CD4-positive, alpha-beta T cell treated with Interleukin-4 for 4 hours (primary cell): ENCODE data around the gene RABL3.
"Not testable (repeated sequence)": the region's sequence is repeated elsewhere in the genome, so short reads cannot be mapped to it uniquely, and the experiment has no call there.

Experiments
- DNase-seq: peaks from one replicate; pipeline ENCODE4 v3.0.0-alpha.2; 2020

RABL3 gene

DNA sequence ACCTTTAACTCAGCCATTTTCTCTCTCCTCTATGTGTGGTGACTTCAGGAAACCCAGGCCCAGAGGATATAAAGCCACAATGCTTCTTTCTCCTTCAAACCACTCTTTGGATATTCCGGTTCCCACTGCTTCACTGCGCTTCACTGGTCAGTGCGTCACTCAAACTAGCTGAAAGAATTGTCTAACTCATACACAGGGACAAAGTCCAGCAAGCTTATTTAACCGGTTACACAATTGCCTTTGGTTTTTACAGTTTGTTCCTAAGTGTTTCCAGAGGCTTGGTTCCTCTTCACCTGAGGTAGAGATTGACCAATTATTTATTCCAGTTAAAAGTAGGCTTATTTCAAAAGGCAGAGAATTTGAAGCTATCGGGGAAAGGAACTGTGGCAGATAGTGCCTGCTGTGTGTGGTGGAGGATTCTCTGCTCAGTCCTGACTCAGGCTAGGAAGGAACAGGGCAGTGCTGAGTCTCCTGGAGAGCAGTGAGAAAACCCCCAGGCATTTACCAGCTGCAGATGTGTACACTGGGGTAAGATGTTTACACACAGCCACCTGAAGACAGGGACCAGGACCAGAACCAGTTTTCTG, 60.1 kb downstream of the RABL3 start, which contains the start of gene HGD:
TSS of gene HGD (minus strand) at position 145 of the 587 bp plus-strand sequence. CDS start at position 17, 128 bp downstream.
- DNase-seq = no peak

DNA sequence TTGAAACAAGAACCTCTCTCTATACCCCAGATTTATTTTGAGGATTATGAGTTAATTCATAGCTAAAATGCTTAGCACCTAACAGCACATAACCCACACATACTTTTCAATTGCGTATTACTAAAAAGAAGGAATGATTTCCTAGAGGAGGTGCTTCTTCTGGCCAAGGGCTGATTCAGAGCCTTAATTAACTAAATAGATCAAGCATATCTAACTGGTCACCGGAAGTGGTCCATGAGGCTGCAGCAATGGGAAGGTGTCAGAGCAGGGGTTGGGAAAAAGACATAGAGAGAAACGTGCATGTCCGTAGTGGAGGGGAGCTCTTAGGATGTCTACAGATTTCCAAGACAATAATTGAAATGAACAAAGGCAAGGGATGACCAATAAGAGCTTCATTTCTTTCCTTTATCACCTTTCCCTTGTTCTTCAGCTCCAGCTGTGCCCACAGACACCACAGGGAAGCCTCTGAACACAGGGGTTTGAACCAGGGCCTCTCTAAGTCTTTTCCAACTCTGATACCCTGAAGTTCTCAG, 60.7 kb downstream of the RABL3 start:
- DNase-seq = no peak

DNA sequence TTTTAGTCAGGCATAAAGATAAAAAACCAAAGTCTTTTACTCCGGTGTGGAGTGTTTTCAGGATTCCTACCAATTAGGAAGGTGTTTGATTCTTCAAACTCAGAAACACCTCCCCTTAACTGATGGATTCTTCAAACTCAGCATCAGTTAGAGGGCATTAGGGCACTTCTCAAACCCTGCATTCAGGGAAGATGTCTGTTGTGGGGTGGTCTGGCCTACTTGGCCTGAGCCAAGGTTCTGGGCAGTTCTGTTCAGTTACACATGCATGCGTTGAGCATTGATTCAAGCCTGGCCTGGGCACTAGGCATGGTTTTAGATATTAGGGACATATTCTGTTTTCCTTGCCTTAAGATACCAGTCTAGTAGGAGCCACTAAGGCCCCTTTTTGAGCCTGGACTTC, 61.3 kb downstream of the RABL3 start:
- DNase-seq = no peak

DNA sequence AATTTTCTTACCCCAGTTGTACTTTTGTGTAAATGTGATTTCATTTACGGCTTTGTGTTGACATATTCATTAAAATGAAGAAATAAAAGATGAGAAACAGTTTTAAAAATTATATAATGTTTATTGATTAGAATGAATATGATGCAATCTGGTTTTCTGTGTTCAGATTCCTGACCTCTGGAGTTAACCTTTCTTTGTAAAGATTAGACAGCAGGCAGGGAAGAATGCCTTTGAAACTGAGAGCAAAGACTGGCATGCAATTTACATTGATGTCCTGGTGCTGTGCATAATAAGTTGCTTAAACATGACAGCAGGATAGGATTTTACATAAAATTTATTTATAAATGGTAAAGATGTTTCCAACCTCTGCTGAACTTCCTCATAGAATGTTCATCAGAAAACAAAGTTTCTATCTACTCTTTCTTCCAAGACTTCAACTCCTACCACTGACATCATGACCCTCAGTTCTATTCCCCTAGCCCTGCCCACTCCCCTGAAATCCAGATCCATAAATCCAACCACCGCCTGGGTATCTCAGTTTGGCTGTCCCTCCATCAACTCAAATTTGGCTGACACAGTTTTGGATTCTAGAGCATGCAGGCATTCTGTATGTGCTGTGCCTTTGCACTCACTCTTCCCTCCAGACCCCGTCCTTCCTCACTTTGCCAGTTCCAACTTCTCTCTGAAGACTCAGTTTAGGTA, 62.0 kb downstream of the RABL3 start:
- no peak for DNase-seq

DNA sequence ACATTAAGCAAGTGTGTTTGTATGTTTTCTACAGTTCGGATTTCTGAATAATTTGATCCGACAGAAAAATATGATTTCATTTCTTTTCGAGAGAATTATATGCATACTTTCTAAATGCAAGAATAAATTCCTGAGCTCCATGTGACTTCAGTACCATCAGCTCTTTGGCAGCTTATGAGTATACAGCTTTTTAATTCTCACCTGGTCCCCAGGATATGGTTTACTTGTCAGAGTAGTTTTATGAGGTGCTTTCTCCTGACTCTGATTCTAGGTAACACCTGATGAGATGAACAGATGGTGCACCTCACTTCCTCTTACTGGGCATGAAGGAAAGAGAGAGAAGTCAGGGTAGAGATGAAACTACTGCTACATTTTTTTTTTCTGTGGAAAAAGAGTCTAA, 63.3 kb downstream of the RABL3 start:
- no peak for DNase-seq

DNA sequence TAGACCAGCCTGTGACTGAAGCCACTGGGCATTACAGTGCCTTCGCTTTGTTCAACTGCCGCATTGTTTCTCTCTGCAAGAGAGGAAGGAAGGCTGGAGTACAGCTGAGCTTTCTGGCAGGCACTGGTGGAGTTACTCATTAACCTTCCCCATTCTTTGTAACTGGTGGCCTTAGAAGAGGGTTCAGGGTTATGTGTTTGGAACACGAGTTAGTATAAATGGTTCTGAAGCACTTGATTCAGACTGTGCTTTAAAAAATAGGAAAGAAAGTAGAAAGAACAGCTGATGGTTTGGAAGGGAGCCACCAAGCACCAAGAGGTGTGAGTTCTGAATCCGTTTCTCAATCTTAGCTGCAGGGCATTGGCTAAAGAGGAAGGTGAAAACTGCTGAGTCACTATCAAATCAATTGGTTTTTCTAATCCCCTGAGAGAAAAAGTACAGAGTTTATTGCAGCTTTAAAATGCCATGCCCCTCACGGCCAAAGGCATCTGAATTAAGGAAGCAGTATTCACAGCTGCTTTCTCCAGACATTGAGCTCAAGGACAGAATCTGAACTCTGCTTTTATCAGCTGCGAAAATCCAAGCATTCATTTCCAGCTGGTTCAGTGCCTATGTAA, 63.9 kb downstream of the RABL3 start:
- DNase-seq = no peak

DNA sequence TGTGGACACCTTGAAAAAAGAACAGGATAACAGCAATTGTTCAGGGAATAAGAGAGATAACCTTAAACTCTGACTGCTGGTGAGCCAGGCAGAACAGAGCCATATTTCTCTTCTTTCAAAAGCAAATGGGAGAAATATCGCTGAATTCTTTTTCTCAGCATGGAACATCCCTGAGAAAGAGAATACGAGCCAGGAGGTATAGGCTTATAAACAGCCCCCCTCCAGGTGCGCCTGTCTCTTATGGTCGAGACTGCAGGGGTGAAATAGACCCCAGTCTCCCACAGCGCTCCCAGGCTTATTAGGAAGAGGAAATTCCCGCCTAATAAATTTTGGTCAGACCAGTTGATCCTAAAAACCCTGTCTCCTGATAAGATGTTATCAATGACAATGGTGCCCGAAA, 65.1 kb downstream of the RABL3 start:
- not testable (repeated sequence) for DNase-seq

DNA sequence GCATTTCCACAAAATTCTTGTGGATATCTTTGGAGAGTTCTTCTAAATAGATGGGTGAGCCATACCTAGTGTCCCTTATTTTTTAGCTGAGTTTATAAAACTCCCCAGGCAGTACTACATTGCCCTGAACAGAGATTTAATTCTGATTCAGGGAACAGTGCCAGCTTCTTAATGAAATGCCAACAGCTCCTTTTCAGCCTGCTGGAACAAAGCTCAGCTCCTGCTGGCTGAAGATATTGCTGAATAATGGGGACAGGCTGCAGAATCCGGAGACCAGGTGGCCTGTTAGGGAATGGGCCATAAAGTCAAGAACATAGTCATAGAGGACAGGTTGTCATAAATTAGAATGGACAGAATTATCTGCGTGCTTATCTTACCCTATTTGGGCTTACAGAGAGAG, 69.2 kb downstream of the RABL3 start:
- no peak for DNase-seq

DNA sequence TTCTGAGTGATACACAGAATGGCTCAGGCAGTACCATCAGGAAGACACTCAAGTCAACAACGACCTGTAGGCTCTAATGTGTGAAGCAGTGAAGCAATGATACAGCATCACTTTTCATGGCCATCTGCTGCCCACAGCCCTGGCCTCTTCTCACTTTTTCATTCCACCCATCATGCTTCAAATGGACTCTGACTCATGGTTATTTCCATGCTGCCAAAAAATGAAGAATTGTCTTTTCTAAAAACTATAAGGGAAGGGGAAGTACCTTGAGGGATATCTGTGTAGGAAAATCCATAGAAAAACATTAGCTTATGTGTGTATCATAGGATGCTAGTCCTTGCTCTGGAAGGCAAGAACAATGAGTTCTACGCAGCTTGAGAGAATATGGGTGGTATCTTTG, 71.7 kb downstream of the RABL3 start:
- no peak for DNase-seq

DNA sequence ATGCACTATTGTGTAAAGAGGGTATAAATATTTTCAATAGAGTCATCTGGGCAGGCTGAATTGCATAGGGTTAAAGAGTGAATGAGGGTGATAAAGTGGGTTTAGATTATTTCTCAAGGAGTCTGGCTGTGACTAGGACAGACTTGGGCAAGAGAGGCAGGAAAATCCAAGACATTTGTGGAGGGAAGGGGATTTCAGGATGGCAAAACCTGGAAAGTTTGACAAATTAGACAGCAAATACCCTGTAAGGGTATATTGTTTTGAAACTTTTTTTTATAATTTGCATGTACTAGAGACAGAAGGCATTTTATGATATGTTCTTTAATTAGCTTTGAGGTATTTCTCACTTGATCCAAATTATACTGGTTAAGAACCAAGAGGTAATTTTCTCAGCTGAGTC, 77.4 kb downstream of the RABL3 start:
- no peak for DNase-seq

DNA sequence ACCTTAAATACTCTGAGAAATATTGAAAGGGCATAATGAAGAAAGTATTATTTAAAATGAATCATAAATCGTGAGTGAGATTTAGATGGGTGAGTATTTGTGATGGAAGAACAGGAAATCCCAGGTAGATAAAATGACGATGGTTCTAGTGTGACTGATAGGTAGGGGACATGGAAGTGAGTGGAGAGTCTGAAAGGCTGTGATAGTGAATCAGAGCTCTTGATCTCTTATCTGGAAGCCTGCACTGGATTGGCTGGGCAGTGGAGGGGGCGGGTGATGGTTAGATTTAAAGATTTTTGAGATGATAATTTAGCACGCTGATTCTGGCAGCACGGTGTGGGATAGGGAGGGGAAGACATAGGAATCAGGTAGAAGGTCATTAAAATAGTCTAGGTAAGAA, 80.4 kb downstream of the RABL3 start:
- no peak for DNase-seq

DNA sequence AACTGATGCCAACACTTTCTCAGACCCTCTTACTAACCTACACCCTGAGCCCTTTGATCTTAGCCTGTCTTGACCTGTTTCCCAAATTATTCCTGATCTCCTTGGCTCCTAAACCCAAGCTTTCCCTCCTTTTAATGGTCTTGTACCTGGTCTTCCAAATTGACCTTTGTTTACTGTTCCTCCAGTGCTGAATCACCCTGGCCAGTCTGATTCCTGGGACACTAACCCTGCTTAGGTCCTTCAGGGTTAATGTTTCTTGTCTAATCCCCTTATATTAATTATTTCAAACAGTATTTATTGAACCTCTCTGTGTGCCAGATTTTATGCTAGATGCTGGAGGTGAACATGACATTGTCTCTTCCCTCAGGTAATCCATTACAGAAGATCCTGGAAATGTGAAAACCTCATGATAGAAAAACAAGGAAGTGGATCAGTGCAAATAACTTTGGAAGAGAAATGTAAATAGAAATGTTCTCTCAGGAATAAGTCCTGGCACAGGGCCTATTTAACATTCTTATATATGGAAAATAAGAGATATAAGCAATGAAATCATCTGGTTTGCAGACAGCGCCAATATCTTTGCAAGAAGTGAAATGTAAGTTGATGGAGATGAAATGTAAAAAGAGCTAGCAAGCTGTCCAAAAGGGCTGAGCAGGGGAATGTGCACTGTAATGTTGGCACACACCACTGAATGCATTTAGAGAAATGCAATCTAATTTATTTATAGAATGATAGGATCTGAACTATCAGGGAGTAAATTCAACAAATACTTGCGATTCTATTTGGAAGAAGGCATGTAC, 81.0 kb downstream of the RABL3 start:
- no peak for DNase-seq

DNA sequence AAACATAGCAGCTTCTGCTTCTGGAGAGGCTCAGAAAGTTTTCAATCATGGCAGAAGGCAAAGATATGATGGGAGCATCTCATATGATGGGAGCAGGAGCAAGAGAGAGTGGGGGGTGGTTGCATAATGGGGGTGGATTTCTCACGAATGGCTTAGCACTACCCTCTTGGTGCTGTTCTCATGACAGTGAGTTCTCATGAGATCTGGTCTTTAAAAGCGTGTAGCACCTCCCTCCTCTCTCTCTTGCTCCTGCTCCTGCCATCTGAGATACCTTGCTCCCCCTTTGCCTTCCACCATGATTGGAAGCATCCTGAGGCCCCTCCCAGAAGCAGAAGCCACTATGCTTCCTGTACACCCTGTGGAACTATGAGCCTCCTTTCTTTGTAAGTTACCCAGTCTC, 82.5 kb downstream of the RABL3 start:
- no peak for DNase-seq

DNA sequence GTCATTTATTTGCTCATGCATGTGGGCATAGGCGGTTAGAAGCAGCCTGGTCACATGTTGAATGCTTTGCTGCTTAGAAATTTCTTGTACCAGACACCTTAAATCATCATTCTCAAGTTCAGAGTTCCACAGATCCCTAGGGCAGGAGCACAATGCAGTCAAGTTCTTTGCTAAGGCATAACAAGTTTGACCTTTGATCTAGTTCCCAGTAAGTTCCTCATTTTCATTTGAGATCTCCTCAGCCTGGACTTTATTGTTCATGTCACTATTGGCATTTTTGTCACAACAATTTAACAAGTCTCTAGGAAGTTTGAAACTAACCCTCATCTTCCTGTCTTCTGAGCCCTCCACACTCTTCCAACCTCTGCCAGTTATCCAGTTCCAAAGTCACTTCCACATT, 83.0 kb downstream of the RABL3 start:
- no peak for DNase-seq

DNA sequence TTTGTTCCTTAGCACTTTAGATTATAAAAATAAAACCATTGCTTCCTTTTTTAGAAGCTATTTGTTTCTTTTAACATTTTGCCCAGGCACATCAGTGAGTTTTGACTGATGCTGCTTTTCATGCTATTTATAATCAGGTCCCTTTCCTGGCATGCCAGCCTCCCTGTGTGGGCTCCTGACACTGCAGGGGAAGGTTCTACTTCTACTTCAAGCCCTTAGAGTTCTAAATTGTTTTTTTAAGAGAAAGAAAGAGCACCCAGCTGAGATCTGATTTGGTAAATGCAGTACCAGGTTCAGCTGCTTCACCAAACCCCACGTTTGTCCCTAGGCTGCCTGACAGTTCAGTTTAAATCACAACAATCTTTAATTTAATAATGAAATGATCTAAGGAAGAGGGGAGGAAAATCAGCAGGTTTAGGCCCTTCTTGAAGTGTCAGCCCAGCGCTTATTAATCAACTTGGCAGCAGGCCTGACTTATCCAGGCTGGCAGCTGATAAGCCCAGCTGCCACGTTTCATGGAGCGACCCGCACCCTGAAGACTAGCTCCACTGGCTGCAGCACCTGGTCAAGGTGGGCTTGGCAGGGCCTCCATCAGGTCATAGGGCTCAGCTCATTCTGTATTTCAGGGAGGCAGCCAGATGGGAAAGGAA, 89.3 kb downstream of the RABL3 start:
- no peak for DNase-seq

DNA sequence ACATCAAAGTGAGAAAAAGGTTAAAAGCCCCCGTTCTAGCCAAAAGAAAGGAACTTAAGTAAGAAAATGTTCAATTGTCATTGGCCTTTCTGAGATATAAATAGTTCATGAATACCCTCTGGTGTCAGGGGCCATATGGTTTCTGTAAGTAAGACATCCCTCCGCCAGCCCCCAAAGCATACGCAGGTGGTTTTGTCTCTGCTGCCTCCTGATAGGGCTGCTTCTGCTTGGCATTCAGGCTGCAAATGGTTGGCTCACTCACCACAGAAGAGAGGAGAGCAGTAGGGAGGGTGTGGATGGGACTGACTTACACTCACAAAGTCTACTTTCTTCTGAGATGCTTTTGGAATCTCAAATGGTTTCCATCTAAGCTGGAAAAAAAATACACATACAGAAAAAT, 90.0 kb downstream of the RABL3 start:
- no peak for DNase-seq

DNA sequence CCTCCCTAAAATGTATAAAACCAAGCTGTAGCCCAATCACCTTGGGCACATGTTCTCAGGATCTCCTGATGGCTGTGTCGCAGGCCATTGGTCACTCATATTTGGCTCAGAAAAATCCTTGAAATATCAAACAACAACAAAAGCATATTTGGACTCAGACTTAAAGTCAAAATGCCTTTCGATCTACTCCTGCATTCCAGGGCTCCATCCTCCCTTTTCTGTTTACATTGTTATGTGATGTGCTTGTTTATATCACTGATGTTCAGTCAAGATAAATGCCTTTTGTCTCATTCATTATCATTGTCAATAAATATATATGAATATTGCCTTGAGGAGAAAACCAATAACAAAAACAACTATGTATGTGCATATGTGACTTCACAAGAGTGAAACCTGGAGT, 92.0 kb downstream of the RABL3 start:
- no peak for DNase-seq

DNA sequence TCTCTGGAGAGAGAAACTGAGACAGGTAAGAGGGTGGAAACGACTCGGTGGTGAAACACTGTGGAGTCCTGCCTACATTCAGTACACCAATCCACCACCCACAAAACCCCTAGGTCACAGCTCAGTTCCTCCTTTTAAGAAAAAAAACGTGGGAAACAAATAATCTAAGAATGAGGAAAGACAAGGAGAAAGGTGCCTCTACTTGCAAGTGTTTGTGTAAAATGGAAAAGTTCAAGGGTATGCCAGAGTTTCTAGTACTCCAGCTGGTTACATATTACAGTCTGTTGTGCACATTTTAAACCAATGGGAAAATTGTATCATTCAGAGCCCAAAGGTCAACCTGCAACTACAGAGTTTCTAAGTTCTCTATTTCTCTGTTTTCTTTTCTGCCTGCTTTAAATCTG, 92.5 kb downstream of the RABL3 start:
- no peak for DNase-seq

DNA sequence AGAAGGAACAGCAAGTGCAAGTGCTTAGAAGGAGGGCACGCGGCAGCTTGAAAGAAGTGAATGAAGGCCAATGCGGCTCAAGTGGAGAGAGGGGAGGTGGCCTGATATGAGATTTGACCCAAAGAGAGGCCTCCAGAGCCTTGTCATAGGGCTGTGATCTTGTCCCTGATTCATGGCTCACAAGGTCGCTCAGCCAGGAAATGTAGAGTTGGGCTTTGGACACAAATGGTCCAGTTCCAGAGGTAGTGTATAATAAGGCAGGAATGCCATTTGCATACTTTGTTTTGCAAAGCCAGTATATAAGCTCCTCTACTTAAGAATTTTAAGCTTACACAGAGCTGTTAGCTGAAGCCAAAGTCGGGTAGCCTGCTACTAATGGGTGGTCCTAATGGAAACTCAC, 94.0 kb downstream of the RABL3 start:
- DNase-seq = no peak

DNA sequence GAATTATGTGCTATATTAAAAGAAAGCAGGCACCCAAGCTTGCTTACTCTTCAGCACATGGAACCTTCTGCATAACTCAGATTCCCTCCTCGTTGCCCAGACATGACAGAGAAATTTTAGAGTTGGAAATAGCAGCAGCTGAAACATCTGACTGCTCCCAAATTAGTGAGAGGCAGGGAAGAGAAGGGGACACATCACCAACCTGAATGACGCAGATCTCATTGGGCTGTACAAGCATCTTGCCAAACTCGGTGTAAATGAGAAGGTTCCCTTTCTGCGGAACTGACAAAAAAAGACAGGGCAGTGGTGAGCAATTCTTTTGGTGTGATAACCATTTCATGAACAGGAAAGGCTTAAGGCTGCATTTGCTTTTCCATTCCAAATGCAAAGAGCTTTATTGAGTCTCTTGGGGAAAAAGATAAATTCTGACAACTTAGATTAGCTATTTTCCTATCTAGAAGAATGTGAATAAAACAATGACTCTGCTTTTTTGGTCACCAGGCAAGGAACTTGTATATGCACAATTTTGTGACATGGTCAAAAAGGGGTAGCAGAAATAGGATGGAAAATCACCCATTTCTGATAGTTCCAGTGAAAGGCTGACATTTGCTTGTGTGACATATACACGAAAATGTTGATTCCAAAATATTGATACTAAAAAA, 95.4 kb downstream of the RABL3 start:
- DNase-seq = no peak

DNA sequence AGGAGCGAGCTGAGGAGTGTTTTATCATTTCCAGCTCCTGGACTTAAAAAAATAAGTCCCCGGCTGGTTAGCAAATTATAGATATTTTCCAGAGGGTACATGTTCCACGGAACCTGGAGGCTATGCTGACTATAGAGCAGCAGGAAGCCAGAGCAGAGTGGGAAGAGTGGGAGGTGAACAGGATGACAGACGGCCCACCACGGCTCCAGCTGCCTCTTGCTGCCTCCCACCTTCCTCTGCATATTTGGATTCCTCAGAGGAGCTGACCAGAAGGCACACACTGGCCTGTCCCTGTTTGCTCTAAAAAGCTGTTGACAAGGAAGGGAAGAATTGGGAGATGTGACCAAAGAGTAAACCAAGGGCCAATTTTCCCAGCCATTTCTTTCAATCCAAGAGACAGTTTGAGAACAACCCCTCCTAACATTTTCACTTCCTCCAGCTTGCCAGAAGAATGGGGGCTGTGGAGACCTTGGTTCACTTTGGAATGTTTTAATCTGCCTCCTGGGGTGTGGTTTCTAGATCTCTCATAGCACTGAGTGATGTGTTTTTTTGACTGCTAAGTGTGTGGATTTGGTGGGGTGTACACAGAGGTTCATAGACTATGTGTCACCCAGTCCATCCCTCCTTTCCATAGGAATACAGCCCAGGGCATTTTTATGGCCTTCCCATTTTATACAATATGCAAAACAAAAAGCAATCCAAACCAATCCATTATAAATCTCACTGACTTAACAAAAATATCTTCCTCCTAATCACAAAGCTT, 97.1 kb downstream of the RABL3 start:
- no peak for DNase-seq
